K562 (cell line): ENCODE measurements around the gene CGREF1. TPM values are rescaled to one million over a fixed set of nuclear protein-coding genes. Genes with fewer than 3 reads are reported as not detected.

ENCODE experiments used
- HDGF ChIP-seq: fragments of 450-650 bp; IDR thresholded peaks from 2 replicates; pipeline ENCODE4 v1.6.1; 2016
- KAT8 ChIP-seq: fragments of 450-650 bp; IDR thresholded peaks from 2 replicates; pipeline ENCODE4 v1.6.1; 2016; ENCODE audit warnings: low read depth, mild to moderate bottlenecking
- MAZ ChIP-seq, 2 experiments: fragments of 450-650 bp in 1 of 2; sonication (generic) in 1 of 2; formaldehyde crosslinking; IDR thresholded peaks in 1 of 2; conservative IDR thresholded peaks in 1 of 2; 2 replicates each; pipeline versions ENCODE4 v1.4.0 to v1.5.0; 2020; ENCODE audit warnings: mild to moderate bottlenecking in 1 of 2, missing genetic modification reagents in 1 of 2
- SIN3A ChIP-seq, 2 experiments: fragments of 150-350 bp in 1 of 2; IDR thresholded peaks; 2 replicates each; pipeline ENCODE4 v1.6.1; 2011 to 2016; ENCODE audit warnings: borderline replicate concordance in 2 of 2, low read depth in 2 of 2, low read length in 2 of 2, mild to moderate bottlenecking in 2 of 2, moderate library complexity in 2 of 2; ENCODE audit not compliant: control insufficient read depth in 1 of 2
- TGIF2 ChIP-seq: sonication (generic); formaldehyde crosslinking; IDR thresholded peaks from 2 replicates; pipeline ENCODE4 v1.8.1; 2022; ENCODE audit warnings: mild to moderate bottlenecking, missing genetic modification reagents, moderate library complexity
- polyA plus RNA-seq, 8 experiments: library from polyadenylated mRNA; depleted of rRNA in 4 of 8; stranded (reverse) in 5 of 8; unstranded in 3 of 8; fragments of >200 nt; fragmentation: Nextera tagmentation in 2 of 8; fragmentation: Illumina TruSeq in 1 of 8; extraction: Ambion mirVana in 2 of 8; extraction: Trizol in 1 of 8; gene quantifications; 2 replicates each; pipeline versions ENCODE4 v1.2.1 to v1.2.3, GENCODE V29; 2011 to 2014; ENCODE audit warnings: inconsistent platforms in 1 of 8, missing spikeins in 1 of 8
- total RNA-seq, 7 experiments: library from RNA; depleted of rRNA in 6 of 7; stranded (reverse); fragments of >200 nt in 6 of 7; fragmentation: Illumina TruSeq in 2 of 7; extraction: Trizol in 2 of 7; gene quantifications; 2 replicates each; pipeline versions ENCODE4 v1.2.1 to v1.2.3, GENCODE V29; 2011 to 2021; ENCODE audit warnings: low replicate concordance in 1 of 7
- TF ChIP-seq, protein P1 (sequence below): fragments of 200-600 bp; sonication (generic); IDR thresholded peaks from one replicate; pipeline ENCODE4 v1.6.1; 2012; ENCODE audit warnings: mild to moderate bottlenecking, low read depth, low read length, inconsistent platforms
- TF ChIP-seq, protein P2 (sequence below): fragments of 450-650 bp; IDR thresholded peaks from 2 replicates; pipeline ENCODE4 v1.6.1; 2017; ENCODE audit warnings: antibody characterized with exemption, mild to moderate bottlenecking
- TF ChIP-seq, protein P3 (sequence below): sonication (generic); formaldehyde crosslinking; IDR thresholded peaks from 2 replicates; pipeline ENCODE4 v1.8.1; 2022; ENCODE audit warnings: missing genetic modification reagents

The CGREF1 gene
- total and polyA plus RNA-seq, 9 of the 15 experiments (the other 6 are each of a cell fraction or from before 2014, with no cell fraction given) = 0.07 to 0.50 (median 0.37) TPM

DNA sequence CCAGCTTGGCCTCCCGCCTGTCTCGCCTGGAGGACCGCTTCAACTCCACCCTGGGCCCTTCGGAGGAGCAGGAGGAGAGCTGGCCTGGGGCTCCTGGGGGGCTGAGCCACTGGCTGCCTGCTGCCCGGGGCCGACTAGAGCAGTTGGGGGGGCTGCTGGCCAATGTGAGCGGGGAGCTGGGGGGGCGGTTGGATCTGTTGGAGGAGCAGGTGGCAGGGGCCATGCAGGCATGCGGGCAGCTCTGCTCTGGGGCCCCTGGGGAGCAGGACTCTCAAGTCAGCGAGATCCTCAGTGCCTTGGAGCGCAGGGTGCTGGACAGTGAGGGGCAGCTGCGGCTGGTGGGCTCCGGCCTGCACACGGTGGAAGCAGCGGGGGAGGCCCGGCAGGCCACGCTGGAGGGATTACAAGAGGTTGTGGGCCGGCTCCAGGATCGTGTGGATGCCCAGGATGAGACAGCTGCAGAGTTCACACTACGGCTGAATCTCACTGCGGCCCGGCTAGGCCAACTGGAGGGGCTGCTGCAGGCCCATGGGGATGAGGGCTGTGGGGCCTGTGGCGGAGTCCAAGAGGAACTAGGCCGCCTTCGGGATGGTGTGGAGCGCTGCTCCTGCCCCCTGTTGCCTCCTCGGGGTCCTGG is 36.0 kb downstream of the CGREF1 start (continued):
- TF ChIP-seq, protein P1, sequence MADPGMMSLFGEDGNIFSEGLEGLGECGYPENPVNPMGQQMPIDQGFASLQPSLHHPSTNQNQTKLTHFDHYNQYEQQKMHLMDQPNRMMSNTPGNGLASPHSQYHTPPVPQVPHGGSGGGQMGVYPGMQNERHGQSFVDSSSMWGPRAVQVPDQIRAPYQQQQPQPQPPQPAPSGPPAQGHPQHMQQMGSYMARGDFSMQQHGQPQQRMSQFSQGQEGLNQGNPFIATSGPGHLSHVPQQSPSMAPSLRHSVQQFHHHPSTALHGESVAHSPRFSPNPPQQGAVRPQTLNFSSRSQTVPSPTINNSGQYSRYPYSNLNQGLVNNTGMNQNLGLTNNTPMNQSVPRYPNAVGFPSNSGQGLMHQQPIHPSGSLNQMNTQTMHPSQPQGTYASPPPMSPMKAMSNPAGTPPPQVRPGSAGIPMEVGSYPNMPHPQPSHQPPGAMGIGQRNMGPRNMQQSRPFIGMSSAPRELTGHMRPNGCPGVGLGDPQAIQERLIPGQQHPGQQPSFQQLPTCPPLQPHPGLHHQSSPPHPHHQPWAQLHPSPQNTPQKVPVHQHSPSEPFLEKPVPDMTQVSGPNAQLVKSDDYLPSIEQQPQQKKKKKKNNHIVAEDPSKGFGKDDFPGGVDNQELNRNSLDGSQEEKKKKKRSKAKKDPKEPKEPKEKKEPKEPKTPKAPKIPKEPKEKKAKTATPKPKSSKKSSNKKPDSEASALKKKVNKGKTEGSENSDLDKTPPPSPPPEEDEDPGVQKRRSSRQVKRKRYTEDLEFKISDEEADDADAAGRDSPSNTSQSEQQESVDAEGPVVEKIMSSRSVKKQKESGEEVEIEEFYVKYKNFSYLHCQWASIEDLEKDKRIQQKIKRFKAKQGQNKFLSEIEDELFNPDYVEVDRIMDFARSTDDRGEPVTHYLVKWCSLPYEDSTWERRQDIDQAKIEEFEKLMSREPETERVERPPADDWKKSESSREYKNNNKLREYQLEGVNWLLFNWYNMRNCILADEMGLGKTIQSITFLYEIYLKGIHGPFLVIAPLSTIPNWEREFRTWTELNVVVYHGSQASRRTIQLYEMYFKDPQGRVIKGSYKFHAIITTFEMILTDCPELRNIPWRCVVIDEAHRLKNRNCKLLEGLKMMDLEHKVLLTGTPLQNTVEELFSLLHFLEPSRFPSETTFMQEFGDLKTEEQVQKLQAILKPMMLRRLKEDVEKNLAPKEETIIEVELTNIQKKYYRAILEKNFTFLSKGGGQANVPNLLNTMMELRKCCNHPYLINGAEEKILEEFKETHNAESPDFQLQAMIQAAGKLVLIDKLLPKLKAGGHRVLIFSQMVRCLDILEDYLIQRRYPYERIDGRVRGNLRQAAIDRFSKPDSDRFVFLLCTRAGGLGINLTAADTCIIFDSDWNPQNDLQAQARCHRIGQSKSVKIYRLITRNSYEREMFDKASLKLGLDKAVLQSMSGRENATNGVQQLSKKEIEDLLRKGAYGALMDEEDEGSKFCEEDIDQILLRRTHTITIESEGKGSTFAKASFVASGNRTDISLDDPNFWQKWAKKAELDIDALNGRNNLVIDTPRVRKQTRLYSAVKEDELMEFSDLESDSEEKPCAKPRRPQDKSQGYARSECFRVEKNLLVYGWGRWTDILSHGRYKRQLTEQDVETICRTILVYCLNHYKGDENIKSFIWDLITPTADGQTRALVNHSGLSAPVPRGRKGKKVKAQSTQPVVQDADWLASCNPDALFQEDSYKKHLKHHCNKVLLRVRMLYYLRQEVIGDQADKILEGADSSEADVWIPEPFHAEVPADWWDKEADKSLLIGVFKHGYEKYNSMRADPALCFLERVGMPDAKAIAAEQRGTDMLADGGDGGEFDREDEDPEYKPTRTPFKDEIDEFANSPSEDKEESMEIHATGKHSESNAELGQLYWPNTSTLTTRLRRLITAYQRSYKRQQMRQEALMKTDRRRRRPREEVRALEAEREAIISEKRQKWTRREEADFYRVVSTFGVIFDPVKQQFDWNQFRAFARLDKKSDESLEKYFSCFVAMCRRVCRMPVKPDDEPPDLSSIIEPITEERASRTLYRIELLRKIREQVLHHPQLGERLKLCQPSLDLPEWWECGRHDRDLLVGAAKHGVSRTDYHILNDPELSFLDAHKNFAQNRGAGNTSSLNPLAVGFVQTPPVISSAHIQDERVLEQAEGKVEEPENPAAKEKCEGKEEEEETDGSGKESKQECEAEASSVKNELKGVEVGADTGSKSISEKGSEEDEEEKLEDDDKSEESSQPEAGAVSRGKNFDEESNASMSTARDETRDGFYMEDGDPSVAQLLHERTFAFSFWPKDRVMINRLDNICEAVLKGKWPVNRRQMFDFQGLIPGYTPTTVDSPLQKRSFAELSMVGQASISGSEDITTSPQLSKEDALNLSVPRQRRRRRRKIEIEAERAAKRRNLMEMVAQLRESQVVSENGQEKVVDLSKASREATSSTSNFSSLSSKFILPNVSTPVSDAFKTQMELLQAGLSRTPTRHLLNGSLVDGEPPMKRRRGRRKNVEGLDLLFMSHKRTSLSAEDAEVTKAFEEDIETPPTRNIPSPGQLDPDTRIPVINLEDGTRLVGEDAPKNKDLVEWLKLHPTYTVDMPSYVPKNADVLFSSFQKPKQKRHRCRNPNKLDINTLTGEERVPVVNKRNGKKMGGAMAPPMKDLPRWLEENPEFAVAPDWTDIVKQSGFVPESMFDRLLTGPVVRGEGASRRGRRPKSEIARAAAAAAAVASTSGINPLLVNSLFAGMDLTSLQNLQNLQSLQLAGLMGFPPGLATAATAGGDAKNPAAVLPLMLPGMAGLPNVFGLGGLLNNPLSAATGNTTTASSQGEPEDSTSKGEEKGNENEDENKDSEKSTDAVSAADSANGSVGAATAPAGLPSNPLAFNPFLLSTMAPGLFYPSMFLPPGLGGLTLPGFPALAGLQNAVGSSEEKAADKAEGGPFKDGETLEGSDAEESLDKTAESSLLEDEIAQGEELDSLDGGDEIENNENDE = no peak
- TF ChIP-seq TGIF2 (CRISPR knock-in tag) (no peak), MAZ (CRISPR knock-in tag; conservative IDR thresholded peaks at IDR 0.05 in 1 of 2, IDR thresholded peaks at IDR 0.05 in 1 of 2) (0 out of 4 replicates have a peak, but pooled peaks of 1 of the 2 experiments have one; percentile 27), KAT8 (no peak), SIN3A (IDR thresholded peaks at IDR 0.05; ENCODE audit: borderline replicate concordance in 2 of 2, control insufficient read depth in 1 of 2, low read depth in 2 of 2, low read length in 2 of 2) (no peak), HDGF (no peak)
- TF ChIP-seq, protein P2, sequence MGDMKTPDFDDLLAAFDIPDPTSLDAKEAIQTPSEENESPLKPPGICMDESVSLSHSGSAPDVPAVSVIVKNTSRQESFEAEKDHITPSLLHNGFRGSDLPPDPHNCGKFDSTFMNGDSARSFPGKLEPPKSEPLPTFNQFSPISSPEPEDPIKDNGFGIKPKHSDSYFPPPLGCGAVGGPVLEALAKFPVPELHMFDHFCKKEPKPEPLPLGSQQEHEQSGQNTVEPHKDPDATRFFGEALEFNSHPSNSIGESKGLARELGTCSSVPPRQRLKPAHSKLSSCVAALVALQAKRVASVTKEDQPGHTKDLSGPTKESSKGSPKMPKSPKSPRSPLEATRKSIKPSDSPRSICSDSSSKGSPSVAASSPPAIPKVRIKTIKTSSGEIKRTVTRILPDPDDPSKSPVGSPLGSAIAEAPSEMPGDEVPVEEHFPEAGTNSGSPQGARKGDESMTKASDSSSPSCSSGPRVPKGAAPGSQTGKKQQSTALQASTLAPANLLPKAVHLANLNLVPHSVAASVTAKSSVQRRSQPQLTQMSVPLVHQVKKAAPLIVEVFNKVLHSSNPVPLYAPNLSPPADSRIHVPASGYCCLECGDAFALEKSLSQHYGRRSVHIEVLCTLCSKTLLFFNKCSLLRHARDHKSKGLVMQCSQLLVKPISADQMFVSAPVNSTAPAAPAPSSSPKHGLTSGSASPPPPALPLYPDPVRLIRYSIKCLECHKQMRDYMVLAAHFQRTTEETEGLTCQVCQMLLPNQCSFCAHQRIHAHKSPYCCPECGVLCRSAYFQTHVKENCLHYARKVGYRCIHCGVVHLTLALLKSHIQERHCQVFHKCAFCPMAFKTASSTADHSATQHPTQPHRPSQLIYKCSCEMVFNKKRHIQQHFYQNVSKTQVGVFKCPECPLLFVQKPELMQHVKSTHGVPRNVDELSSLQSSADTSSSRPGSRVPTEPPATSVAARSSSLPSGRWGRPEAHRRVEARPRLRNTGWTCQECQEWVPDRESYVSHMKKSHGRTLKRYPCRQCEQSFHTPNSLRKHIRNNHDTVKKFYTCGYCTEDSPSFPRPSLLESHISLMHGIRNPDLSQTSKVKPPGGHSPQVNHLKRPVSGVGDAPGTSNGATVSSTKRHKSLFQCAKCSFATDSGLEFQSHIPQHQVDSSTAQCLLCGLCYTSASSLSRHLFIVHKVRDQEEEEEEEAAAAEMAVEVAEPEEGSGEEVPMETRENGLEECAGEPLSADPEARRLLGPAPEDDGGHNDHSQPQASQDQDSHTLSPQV = 0 out of 2 replicates have a peak, but pooled peaks have one; percentile 4
- TF ChIP-seq, protein P3, sequence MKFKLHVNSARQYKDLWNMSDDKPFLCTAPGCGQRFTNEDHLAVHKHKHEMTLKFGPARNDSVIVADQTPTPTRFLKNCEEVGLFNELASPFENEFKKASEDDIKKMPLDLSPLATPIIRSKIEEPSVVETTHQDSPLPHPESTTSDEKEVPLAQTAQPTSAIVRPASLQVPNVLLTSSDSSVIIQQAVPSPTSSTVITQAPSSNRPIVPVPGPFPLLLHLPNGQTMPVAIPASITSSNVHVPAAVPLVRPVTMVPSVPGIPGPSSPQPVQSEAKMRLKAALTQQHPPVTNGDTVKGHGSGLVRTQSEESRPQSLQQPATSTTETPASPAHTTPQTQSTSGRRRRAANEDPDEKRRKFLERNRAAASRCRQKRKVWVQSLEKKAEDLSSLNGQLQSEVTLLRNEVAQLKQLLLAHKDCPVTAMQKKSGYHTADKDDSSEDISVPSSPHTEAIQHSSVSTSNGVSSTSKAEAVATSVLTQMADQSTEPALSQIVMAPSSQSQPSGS (CRISPR knock-in tag) = no peak
